Sigmoid colon (tissue), 7 donors: ENCODE results near the gene DIP2C. TPM values are rescaled to one million over a fixed set of nuclear protein-coding genes. Genes with fewer than 3 reads are reported as not detected.
"Not testable (repeated sequence)": the region's sequence is repeated elsewhere in the genome, so short reads cannot be mapped to it uniquely, and the experiment has no call there.

Source experiments
- DNase-seq: peaks from one replicate; pipeline ENCODE4 v3.0.0-alpha.2; 2019
- H3K27ac ChIP-seq, 4 donors: fragments of 200-600 bp; sonication (generic); one replicate each; pipeline ENCODE4 v1.5.1; 2016 to 2019; ENCODE audit warnings: mild to moderate bottlenecking in 1 of 4
- H3K27me3 ChIP-seq, 3 donors: fragments of 200-600 bp; sonication (generic); one replicate each; pipeline ENCODE4 v1.5.1; 2019; ENCODE audit warnings: mild to moderate bottlenecking in 1 of 3
- H3K36me3 ChIP-seq, 4 donors: fragments of 200-600 bp; sonication (generic); one replicate each; pipeline ENCODE4 v1.5.1; 2016 to 2019
- H3K4me1 ChIP-seq, 4 donors: fragments of 200-600 bp; sonication (generic); one replicate each; pipeline ENCODE4 v1.5.1; 2017 to 2019
- H3K4me3 ChIP-seq, 4 donors: fragments of 200-600 bp; sonication (generic); one replicate each; pipeline ENCODE4 v1.5.1; 2017 to 2019; ENCODE audit warnings: mild to moderate bottlenecking in 2 of 4, moderate library complexity in 1 of 4
- H3K9me3 ChIP-seq, 4 donors: fragments of 200-600 bp in 3 of 4; sonication (generic) in 3 of 4; one replicate each; pipeline versions ENCODE4 v1.5.1 to v1.6.1; 2013 to 2019
- EP300 ChIP-seq, 4 donors: sonication (generic); formaldehyde crosslinking; IDR thresholded peaks; one replicate each; pipeline ENCODE4 v1.6.1; 2017; ENCODE audit warnings: antibody characterized with exemption in 4 of 4
- POLR2A ChIP-seq, 2 donors: fragments of 450-650 bp; IDR thresholded peaks; one replicate each; pipeline ENCODE4 v1.6.1; 2016; ENCODE audit warnings: antibody characterized with exemption in 2 of 2, mild to moderate bottlenecking in 2 of 2, moderate library complexity in 2 of 2
- POLR2AphosphoS5 ChIP-seq, 4 donors: sonication (generic); formaldehyde crosslinking; IDR thresholded peaks; one replicate each; pipeline ENCODE4 v1.6.1; 2017; ENCODE audit warnings: antibody characterized with exemption in 4 of 4
- WGBS, 2 donors: extraction: QIAGEN DNeasy Blood & Tissue Kit; methylation state at CpG; one replicate each; pipeline ENCODE4 v1.1.7; 2013; 5-methylcytosine and 5-hydroxymethylcytosine counted together
- intact Hi-C: fragments of 100-400 bp; cut with DNase I; formaldehyde crosslinking; loops from one replicate; pipeline ENCODE4 v1.15.1; 2023
- polyA plus RNA-seq, 3 donors: library from polyadenylated mRNA; stranded (reverse); fragments of 200-250 nt; gene quantifications; one replicate each; pipeline ENCODE4 v1.2.3, GENCODE V29; 2013
- total RNA-seq, 4 donors: library from RNA; depleted of rRNA; stranded (reverse); fragments of >200 nt; gene quantifications; one replicate each; pipeline ENCODE4 v1.1.0, GENCODE V29; 2016
- TF ChIP-seq, protein P1 (sequence below), 4 experiments: fragments of 450-650 bp in 3 of 4; fragments of 200-600 bp in 1 of 4; IDR thresholded peaks; one replicate each; pipeline ENCODE4 v1.5.1; 2016 to 2019; ENCODE audit warnings: antibody characterized with exemption in 4 of 4, mild to moderate bottlenecking in 3 of 4, moderate library complexity in 2 of 4
- donor health status: healthy with polysubstance abuse.
- donor health status: Bipolar disorder and iron deficiency.
- donor health status: healthy.

DIP2C gene
- total and polyA plus RNA-seq, 7 donors = 1.8 to 67.9 (median 42.1) TPM

DNA sequence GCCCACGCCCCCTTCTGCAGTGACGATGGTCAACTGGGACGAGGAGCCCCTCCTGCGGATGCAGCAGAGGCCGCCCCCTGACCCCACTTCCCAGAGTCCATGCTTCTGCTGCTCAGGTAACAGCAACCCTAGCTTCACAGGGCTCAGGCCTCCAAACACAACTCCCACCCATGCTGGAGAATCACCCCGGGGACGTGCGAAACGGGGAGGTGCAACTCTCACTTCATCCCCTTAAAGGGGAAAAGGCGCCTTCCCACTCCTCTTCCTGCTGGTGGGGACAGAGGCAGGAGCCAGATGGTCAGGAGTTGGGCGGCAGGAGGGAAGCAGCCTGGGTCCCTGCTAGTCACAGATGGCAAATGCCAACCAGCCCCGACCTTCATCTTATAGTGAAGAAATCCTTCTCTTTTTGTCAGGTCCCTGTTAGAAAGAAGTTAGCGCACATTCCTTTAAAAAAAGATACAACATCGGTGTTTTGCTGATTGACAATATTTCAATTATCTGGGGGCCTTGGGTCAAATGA lies 155.4 kb downstream of the DIP2C start:
- no peak overlapping the region for H3K27ac ChIP-seq
- TF ChIP-seq, protein P1, sequence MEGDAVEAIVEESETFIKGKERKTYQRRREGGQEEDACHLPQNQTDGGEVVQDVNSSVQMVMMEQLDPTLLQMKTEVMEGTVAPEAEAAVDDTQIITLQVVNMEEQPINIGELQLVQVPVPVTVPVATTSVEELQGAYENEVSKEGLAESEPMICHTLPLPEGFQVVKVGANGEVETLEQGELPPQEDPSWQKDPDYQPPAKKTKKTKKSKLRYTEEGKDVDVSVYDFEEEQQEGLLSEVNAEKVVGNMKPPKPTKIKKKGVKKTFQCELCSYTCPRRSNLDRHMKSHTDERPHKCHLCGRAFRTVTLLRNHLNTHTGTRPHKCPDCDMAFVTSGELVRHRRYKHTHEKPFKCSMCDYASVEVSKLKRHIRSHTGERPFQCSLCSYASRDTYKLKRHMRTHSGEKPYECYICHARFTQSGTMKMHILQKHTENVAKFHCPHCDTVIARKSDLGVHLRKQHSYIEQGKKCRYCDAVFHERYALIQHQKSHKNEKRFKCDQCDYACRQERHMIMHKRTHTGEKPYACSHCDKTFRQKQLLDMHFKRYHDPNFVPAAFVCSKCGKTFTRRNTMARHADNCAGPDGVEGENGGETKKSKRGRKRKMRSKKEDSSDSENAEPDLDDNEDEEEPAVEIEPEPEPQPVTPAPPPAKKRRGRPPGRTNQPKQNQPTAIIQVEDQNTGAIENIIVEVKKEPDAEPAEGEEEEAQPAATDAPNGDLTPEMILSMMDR (IDR thresholded peaks at IDR 0.05) = no peak
- TF ChIP-seq POLR2AphosphoS5 (IDR thresholded peaks at IDR 0.05) = no peak
- TF ChIP-seq POLR2A (IDR thresholded peaks at IDR 0.05) = no peak
- TF ChIP-seq EP300 (IDR thresholded peaks at IDR 0.05) = no peak
- no peak overlapping the region for H3K4me3 ChIP-seq
- peaks cover 0 to 48% (median 33%) of the 10 kb centered on the region in 4 donors for H3K4me1 ChIP-seq
- H3K9me3 ChIP-seq = no peaks in the 10 kb centered on the region
- no peaks in the 10 kb centered on the region for H3K36me3 ChIP-seq
- H3K27me3 ChIP-seq = no peaks in the 10 kb centered on the region
- WGBS, 2 donors = 82 to 93% methylated on average over 14 of the region's 14 CpGs
- intact Hi-C loops = no loop called here
- DNase-seq = peak; percentile 56

DNA sequence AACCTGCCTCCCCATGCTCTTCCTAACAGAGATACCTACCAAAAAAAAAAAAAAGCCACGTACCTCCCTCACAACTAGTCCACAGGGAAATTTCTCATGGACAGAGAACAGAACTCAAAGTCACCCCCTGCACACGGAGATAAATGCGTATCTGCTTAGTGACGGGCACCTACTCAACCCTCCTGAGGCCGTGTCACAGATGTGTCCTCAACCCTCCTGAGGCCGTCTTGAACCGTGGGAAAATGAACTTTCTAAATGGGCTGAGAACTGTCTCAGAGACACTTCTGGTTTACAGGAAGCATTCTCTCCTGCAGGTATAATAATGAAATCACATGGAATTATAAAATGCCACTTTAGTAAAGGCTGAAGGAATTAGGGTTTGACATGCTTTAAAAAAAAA lies 155.9 kb downstream of the DIP2C start:
- Histone ChIP-seq H3K4me3 (no peak overlapping the region), H3K4me1 (peaks cover 0 to 49% (median 33%) of the 10 kb centered on the region in 4 donors), H3K27ac (no peak overlapping the region), H3K36me3 (no peaks in the 10 kb centered on the region), H3K9me3 (no peaks in the 10 kb centered on the region), H3K27me3 (no peaks in the 10 kb centered on the region)
- intact Hi-C loops = no loop called here
- TF ChIP-seq POLR2A (IDR thresholded peaks at IDR 0.05) = no peak
- TF ChIP-seq EP300 (IDR thresholded peaks at IDR 0.05) = no peak
- no peak for TF ChIP-seq POLR2AphosphoS5 (IDR thresholded peaks at IDR 0.05)
- TF ChIP-seq, protein P1 (IDR thresholded peaks at IDR 0.05) = no peak
- no peak for DNase-seq
- 86 to 88% methylated on average over 7 of the region's 7 CpGs for WGBS, 2 donors

DNA sequence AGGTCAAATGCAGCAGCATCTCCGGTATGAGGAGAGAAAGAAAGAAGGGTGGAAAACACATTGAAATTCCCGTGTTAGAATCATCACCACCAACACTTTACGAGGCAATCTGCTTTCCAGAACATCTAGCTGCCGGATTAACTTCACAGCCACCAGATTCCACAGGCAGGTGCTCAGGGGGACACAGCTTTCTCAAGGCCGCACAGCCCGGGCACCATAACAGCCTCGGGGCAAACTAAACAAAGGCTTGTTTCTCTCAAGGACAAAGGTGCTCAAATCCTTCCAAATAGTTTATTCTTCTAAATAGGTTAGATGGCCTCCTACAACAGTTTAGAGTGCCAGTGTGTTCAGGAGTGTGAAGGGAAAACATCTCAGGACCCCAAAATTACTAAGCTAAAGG lies 156.3 kb downstream of the DIP2C start:
- peaks cover 0 to 49% (median 33%) of the 10 kb centered on the region in 4 donors for H3K4me1 ChIP-seq
- DNase-seq = no peak

DNA sequence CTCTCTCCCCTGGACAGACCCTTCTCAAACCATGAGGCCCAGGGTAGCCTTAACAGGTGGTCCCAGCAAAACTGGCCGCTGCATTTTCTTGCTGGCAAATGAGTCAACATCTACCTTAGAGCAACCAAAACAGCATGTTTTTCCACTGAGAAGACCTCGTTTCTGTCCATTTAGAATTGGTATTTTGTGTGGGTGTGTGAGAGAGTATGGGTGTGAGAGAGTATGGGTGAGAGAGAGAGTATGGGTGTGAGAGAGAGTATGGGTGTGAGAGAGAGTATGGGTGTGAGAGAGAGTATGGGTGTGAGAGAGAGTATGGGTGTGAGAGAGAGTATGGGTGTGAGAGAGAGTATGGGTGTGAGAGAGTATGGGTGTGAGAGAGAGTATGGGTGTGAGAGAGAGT lies 157.1 kb downstream of the DIP2C start:
- H3K27ac ChIP-seq, H3K9me3 ChIP-seq, H3K27me3 ChIP-seq, H3K36me3 ChIP-seq, intact Hi-C loops, DNase-seq, H3K4me3 ChIP-seq: not testable (repeated sequence)
- peaks cover 0 to 45% (median 28%) of the 10 kb centered on the region in 4 donors for H3K4me1 ChIP-seq
- 80 to 88% methylated on average over 2 of the region's 2 CpGs for WGBS, 2 donors

More for the DNA sequence above, 156.3 kb downstream of the DIP2C start:
- H3K36me3 ChIP-seq = no peaks in the 10 kb centered on the region
- 44 to 78% methylated on average over 7 of the region's 7 CpGs for WGBS, 2 donors
- TF ChIP-seq POLR2AphosphoS5 (IDR thresholded peaks at IDR 0.05) = no peak
- TF ChIP-seq, protein P1 (IDR thresholded peaks at IDR 0.05) = no peak
- TF ChIP-seq POLR2A (IDR thresholded peaks at IDR 0.05) = no peak
- no peak for TF ChIP-seq EP300 (IDR thresholded peaks at IDR 0.05)
- no peak overlapping the region for H3K27ac ChIP-seq
- H3K27me3 ChIP-seq = no peaks in the 10 kb centered on the region
- no peaks in the 10 kb centered on the region for H3K9me3 ChIP-seq
- no peak overlapping the region for H3K4me3 ChIP-seq
- intact Hi-C loops = no loop called here

DNA sequence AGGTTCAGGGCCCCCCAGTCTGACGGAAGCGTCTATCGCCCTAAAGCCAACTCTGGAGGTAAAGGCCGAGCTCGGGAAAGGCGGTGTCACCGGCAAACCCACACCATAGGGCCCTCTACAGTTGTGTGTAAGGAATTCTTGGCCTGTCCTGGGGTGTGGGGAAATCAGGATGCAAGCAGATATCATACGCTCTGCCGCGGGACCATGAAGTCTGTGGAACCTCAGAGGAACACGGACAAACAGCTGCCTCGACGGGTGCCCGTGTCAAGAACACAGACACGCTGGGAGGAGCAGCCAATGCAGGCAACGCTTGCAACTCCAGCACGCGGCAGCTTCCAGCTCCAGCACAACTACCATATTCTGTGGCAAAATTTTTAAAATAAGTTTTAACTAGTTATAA lies 157.9 kb downstream of the DIP2C start:
- H3K27me3 ChIP-seq = no peaks in the 10 kb centered on the region
- intact Hi-C loops = no loop called here
- H3K36me3 ChIP-seq = no peaks in the 10 kb centered on the region
- H3K9me3 ChIP-seq = no peaks in the 10 kb centered on the region
- TF ChIP-seq POLR2AphosphoS5 (IDR thresholded peaks at IDR 0.05) (no peak), EP300 (IDR thresholded peaks at IDR 0.05) (no peak), POLR2A (IDR thresholded peaks at IDR 0.05) (no peak)
- TF ChIP-seq, protein P1 (IDR thresholded peaks at IDR 0.05) = no peak
- no peak overlapping the region for H3K27ac ChIP-seq
- no peak overlapping the region for H3K4me3 ChIP-seq
- 91 to 97% methylated on average over 18 of the region's 18 CpGs for WGBS, 2 donors
- DNase-seq = peak; percentile 55
- H3K4me1 ChIP-seq = peaks cover 0 to 39% (median 23%) of the 10 kb centered on the region in 4 donors
